Osteocyte (in vitro differentiated cells): Measurements from ENCODE around the gene SRPRB. TPM values are rescaled to one million over a fixed set of nuclear protein-coding genes. Genes with fewer than 3 reads are reported as not detected.

Experiments
- DNase-seq: peaks from one replicate; pipeline ENCODE4 v3.0.0; 2021; ENCODE audit warnings: mixed read lengths; ENCODE audit not compliant: unreplicated experiment; ENCODE audit errors: extremely low spot score
- H3K27ac Mint-ChIP-seq: one replicate; pipeline ENCODE4 v1.8.0; 2021; ENCODE audit warnings: mild to moderate bottlenecking, mixed read lengths; ENCODE audit not compliant: unreplicated experiment
- H3K27me3 Mint-ChIP-seq: one replicate; pipeline ENCODE4 v1.8.0; 2021; ENCODE audit warnings: mixed read lengths; ENCODE audit not compliant: unreplicated experiment
- H3K36me3 Mint-ChIP-seq: one replicate; pipeline ENCODE4 v1.8.0; 2021; ENCODE audit warnings: mixed read lengths; ENCODE audit not compliant: unreplicated experiment
- H3K4me1 Mint-ChIP-seq: one replicate; pipeline ENCODE4 v1.8.0; 2021; ENCODE audit warnings: mixed read lengths; ENCODE audit not compliant: unreplicated experiment
- H3K4me3 Mint-ChIP-seq: one replicate; pipeline ENCODE4 v1.8.0; 2021; ENCODE audit warnings: mild to moderate bottlenecking, moderate library complexity, mixed read lengths; ENCODE audit not compliant: unreplicated experiment
- H3K9me3 Mint-ChIP-seq: one replicate; pipeline ENCODE4 v1.8.0; 2021; ENCODE audit warnings: mixed read lengths; ENCODE audit not compliant: unreplicated experiment
- CTCF ChIP-seq: fragments of 200-600 bp; sonication (generic); IDR thresholded peaks from 2 replicates; pipeline ENCODE4 v1.5.0; 2021; ENCODE audit warnings: antibody characterized with exemption, mild to moderate bottlenecking, moderate library complexity
- total RNA-seq: library from RNA; stranded (reverse); gene quantifications from 2 replicates; pipeline ENCODE4 v1.2.1, GENCODE V29; 2021

The SRPRB gene
- total RNA-seq, 1 donor from 2014 or later = 84.7 TPM

DNA sequence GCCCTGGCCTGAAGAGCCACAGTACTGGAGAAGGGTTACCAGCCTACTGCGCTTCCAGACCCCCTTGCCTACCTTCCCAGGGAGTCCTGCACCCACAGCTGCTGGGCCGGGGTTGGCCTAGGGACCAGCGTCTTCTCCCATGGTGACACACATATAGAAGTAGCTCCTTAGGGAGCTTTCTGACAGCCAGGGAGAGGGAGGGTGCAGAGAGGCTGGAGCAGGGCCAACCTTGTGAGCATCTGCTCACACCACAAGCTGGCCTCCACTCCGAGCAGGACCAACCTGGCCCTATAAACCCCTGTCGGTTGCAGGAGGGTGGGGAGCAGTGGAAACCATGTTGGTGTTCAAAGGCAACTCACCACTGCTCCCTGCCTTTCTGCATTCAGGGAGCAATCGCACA is 35.2 kb downstream of the SRPRB start:
- Mint-ChIP-seq H3K27me3 (no peaks in the 10 kb centered on the region), H3K27ac (no peak overlapping the region), H3K4me1 (peaks cover 10% of the 10 kb centered on the region), H3K4me3 (no peak overlapping the region), H3K36me3 (no peaks in the 10 kb centered on the region), H3K9me3 (no peaks in the 10 kb centered on the region)
- TF ChIP-seq CTCF = no peak
- DNase-seq = peak; percentile 73

DNA sequence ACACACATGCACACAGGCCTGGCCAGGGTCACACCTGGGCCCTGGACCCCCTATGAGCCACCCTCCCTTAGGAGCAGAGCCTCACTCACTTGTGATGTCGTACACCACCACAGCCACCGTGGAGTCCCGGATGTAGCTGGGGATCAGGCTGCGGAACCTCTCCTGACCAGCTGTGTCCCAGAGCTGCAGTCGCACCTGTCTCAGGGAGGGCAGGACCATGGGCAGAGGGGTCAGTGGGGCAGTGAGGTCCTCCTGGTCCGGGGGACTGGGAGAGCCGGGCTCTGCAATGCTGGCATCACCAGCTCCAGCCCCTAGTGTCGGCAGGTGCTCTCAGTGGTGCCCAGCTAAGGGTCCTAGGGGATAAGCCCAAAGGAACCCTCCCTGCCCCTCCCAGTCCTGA is 35.6 kb downstream of the SRPRB start:
- peaks cover 10% of the 10 kb centered on the region for H3K4me1 Mint-ChIP-seq
- H3K9me3 Mint-ChIP-seq = no peaks in the 10 kb centered on the region
- no peak overlapping the region for H3K4me3 Mint-ChIP-seq
- no peaks in the 10 kb centered on the region for H3K36me3 Mint-ChIP-seq
- TF ChIP-seq CTCF = no peak
- DNase-seq = no peak
- H3K27me3 Mint-ChIP-seq = no peaks in the 10 kb centered on the region
- H3K27ac Mint-ChIP-seq = no peak overlapping the region

DNA sequence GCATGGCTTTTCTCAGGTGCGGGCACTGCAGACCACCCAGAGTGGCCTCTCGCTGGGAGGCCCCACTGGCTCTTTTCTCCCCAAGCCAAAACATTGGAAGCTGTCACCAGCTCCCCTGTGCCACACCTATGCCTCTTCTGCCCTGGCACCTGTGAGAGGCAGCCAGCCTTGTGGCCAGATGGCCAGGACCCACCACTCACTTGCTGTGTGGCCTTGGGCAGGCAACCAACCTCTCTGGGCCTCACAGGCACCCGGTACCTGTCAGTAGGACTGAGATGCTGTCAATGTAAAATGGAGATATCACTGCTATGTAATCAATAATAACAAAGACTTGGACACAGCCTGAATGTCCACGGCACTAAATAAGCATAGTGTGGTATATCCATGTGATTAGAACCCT is 36.5 kb downstream of the SRPRB start:
- Mint-ChIP-seq H3K4me3 (no peak overlapping the region), H3K27me3 (no peaks in the 10 kb centered on the region), H3K4me1 (peaks cover 10% of the 10 kb centered on the region), H3K27ac (no peak overlapping the region), H3K9me3 (no peaks in the 10 kb centered on the region), H3K36me3 (no peaks in the 10 kb centered on the region)
- no peak for TF ChIP-seq CTCF
- DNase-seq = no peak

DNA sequence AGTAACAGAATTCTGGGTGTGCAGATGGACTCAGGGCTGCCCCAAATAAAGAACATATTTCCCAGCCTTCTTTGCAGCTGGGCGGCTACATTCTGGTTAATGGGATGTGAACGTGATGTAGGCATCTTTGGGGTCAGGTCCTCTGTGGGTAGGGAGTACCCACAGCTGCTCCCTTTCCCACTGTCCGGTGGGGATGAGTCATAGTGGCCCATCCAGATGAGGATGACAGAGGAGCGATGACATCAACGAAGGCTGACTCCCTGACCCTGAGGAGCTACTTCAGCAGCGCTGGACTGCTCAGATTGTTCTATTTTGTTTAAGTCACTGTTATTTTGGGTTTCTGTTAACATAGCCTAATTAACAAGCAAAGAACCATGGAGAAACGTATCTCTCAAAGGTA is 38.0 kb downstream of the SRPRB start:
- no peak for DNase-seq
- H3K4me1 Mint-ChIP-seq = peaks cover 10% of the 10 kb centered on the region
- H3K9me3 Mint-ChIP-seq = no peaks in the 10 kb centered on the region
- H3K4me3 Mint-ChIP-seq = no peak overlapping the region
- peaks cover 2% of the 10 kb centered on the region for H3K27me3 Mint-ChIP-seq
- no peaks in the 10 kb centered on the region for H3K36me3 Mint-ChIP-seq
- H3K27ac Mint-ChIP-seq = no peak overlapping the region
- TF ChIP-seq CTCF = no peak

DNA sequence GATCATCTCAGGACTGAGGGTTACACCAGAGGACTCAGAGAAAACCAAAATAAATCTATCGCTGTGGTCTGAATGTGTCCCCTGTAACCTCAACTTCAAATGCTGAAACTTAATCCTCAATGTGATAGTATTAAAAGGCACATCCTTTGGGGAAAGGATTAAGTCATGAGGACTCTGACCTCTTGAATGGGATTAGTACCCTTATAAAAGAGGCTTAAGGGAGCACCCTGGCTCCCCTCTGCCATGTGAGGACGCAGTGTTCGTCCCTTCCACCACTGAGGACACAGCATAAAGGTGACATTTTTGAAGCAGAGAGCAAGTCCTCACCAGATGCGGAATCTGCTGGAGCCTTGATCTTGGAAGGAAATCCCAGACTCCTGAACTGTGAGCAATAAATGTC is 39.5 kb downstream of the SRPRB start:
- Mint-ChIP-seq H3K4me1 (peaks cover 10% of the 10 kb centered on the region), H3K9me3 (no peaks in the 10 kb centered on the region), H3K4me3 (no peak overlapping the region), H3K27ac (no peak overlapping the region), H3K27me3 (peaks cover 2% of the 10 kb centered on the region), H3K36me3 (no peaks in the 10 kb centered on the region)
- no peak for TF ChIP-seq CTCF
- no peak for DNase-seq
